Measurements from ENCODE around the gene PIWIL1. TPM values are rescaled to one million over a fixed set of nuclear protein-coding genes. Genes with fewer than 3 reads are reported as not detected.

Gene PIWIL1
- total RNA-seq, 1 experiment from 2014 or later: not detected

DNA sequence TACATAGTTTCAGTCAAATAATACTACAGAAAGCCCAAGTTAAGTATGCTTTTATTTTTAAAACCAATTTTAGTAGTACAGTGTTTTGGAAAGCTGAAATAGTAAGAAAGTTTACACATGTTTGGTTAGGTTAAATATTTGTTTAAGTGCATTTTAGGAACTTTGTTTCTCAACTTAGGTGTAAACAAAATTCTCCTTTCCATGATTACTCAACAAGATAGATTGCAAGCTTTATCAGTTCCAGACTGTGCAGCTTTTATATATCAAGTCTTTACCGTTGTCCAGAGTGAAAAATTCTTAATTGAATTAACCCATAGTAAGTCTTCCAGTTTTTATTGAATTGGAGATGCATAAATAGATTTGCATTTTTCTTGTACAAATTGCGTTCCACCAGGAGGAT lies 45.1 kb downstream of the PIWIL1 start:
- ChIA-PET CTCF (no interaction called here), POLR2A (ENCODE audit: unreplicated experiment) (no interaction called here)
- H3K36me3 ChIP-seq (ENCODE audit: low read depth): no peaks in the 10 kb centered on the region
- peaks cover 13% of the 10 kb centered on the region; the same call in 1 of the 2 replicates for H3K27me3 ChIP-seq (ENCODE audit: insufficient read depth, low read depth)
- H3K9me3 ChIP-seq (ENCODE audit: insufficient read depth, low read depth): no peaks in the 10 kb centered on the region
- H2AFZ ChIP-seq: no peak overlapping the region
- H4K20me1 ChIP-seq (ENCODE audit: insufficient read depth): no peaks in the 10 kb centered on the region
- H3K27ac ChIP-seq: no peak overlapping the region
- no peaks in the 10 kb centered on the region for H3F3A ChIP-seq (ENCODE audit: insufficient read depth, low read depth)
- no peaks in the 10 kb centered on the region for H3K9me2 ChIP-seq (ENCODE audit: insufficient read depth)
- BruUV-seq (replicated peaks): no TSS peak
- DNase-seq: no peak
- no peak overlapping the region for H3K4me2 ChIP-seq
- intact Hi-C loops (cut with micrococcal nuclease; ENCODE audit: unreplicated experiment): no loop called here
- H3K79me2 ChIP-seq (ENCODE audit: low read depth): no peaks in the 10 kb centered on the region
- no peak overlapping the region for H3K4me3 ChIP-seq
- H3K4me1 ChIP-seq (replicated peaks; ENCODE audit: insufficient read depth): no peaks in the 10 kb centered on the region
- TF ChIP-seq, protein P1, sequence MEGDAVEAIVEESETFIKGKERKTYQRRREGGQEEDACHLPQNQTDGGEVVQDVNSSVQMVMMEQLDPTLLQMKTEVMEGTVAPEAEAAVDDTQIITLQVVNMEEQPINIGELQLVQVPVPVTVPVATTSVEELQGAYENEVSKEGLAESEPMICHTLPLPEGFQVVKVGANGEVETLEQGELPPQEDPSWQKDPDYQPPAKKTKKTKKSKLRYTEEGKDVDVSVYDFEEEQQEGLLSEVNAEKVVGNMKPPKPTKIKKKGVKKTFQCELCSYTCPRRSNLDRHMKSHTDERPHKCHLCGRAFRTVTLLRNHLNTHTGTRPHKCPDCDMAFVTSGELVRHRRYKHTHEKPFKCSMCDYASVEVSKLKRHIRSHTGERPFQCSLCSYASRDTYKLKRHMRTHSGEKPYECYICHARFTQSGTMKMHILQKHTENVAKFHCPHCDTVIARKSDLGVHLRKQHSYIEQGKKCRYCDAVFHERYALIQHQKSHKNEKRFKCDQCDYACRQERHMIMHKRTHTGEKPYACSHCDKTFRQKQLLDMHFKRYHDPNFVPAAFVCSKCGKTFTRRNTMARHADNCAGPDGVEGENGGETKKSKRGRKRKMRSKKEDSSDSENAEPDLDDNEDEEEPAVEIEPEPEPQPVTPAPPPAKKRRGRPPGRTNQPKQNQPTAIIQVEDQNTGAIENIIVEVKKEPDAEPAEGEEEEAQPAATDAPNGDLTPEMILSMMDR (conservative IDR thresholded peaks at IDR 0.05): no peak
- TF ChIP-seq EZH2 (IDR thresholded peaks at IDR 0.05; ENCODE audit: low read depth): no peak

DNA sequence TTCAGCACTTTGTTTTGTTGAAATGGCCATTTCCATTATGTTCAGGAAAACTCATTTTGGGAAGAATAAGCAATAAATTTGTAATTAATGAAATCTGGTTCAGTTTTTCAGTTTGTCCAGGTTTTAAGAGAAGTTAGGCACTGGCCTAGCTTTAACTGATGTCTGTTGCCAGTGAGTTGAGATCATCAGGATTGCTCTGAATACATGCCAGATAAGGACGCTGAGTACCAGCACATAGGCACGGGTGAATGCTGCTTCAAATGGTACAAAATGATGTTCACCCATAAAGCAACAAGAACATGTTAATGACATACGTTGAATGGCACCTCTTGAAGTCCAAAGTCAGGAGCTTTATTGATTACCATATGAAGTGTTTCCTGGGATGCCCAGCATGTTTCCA lies 46.5 kb downstream of the PIWIL1 start:
- Histone ChIP-seq H3K79me2 (ENCODE audit: low read depth) (no peaks in the 10 kb centered on the region), H3K27me3 (ENCODE audit: insufficient read depth, low read depth) (0 out of 2 replicates have a peak, but pooled peaks cover 8% of the 10 kb centered on the region), H3K4me1 (replicated peaks; ENCODE audit: insufficient read depth) (no peaks in the 10 kb centered on the region), H3K4me2 (no peak overlapping the region), H2AFZ (no peak overlapping the region), H3K9me2 (ENCODE audit: insufficient read depth) (no peaks in the 10 kb centered on the region), H3K27ac (no peak overlapping the region), H4K20me1 (ENCODE audit: insufficient read depth) (no peaks in the 10 kb centered on the region), H3K36me3 (ENCODE audit: low read depth) (no peaks in the 10 kb centered on the region), H3K9me3 (ENCODE audit: insufficient read depth, low read depth) (no peaks in the 10 kb centered on the region), H3F3A (ENCODE audit: insufficient read depth, low read depth) (no peaks in the 10 kb centered on the region), H3K4me3 (no peak overlapping the region)
- DNase-seq: no peak
- intact Hi-C loops (cut with micrococcal nuclease; ENCODE audit: unreplicated experiment): no loop called here
- no peak for TF ChIP-seq EZH2 (IDR thresholded peaks at IDR 0.05; ENCODE audit: low read depth)
- TF ChIP-seq, protein P1 (conservative IDR thresholded peaks at IDR 0.05): no peak
- no TSS peak for BruUV-seq (replicated peaks)
- ChIA-PET POLR2A (ENCODE audit: unreplicated experiment) (no interaction called here), CTCF (no interaction called here)

DNA sequence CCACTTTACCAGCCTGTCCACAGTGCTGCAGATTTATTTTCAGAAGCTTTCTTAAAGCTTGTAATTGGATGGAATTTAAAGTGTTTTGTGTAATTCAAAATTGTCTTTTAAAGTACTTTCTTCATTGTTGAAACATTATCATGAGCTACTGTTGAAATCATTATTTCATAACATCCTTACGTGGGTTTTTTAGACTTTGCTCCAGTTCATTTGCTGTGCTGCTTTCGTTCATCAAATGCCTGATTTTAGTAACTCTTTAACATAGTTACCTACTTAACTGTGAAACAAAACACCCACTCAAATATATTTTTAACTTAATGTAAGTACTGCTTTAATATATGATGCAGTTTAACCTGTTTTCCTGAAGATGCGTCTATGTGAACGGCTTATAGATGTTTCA lies 47.5 kb downstream of the PIWIL1 start:
- no peak for DNase-seq
- Histone ChIP-seq H3K4me1 (replicated peaks; ENCODE audit: insufficient read depth) (no peaks in the 10 kb centered on the region), H3K79me2 (ENCODE audit: low read depth) (no peaks in the 10 kb centered on the region), H3K36me3 (ENCODE audit: low read depth) (no peaks in the 10 kb centered on the region), H3K27me3 (ENCODE audit: insufficient read depth, low read depth) (0 out of 2 replicates have a peak, but pooled peaks cover 8% of the 10 kb centered on the region), H4K20me1 (ENCODE audit: insufficient read depth) (no peaks in the 10 kb centered on the region), H3K4me2 (no peak overlapping the region), H3K9me3 (ENCODE audit: insufficient read depth, low read depth) (no peaks in the 10 kb centered on the region), H3K9me2 (ENCODE audit: insufficient read depth) (no peaks in the 10 kb centered on the region), H3K4me3 (no peak overlapping the region), H3F3A (ENCODE audit: insufficient read depth, low read depth) (no peaks in the 10 kb centered on the region), H2AFZ (no peak overlapping the region), H3K27ac (no peak overlapping the region)
- intact Hi-C loops (cut with micrococcal nuclease; ENCODE audit: unreplicated experiment): no loop called here
- TF ChIP-seq, protein P1 (conservative IDR thresholded peaks at IDR 0.05): no peak
- TF ChIP-seq EZH2 (IDR thresholded peaks at IDR 0.05; ENCODE audit: low read depth): no peak
- POLR2A ChIA-PET (ENCODE audit: unreplicated experiment): no interaction called here
- CTCF ChIA-PET: no interaction called here
- no TSS peak for BruUV-seq (replicated peaks)
